CD4-positive, alpha-beta T cell treated with Interleukin-4 for 4 hours (primary cell): ENCODE results near the gene CACNA1B.
"Not testable (repeated sequence)": the region's sequence is repeated elsewhere in the genome, so short reads cannot be mapped to it uniquely, and the experiment has no call there.

ENCODE experiments used
- DNase-seq: peaks from one replicate; pipeline ENCODE4 v3.0.0-alpha.2; 2020

The CACNA1B gene

GRCh38 chr9:138104251-138105122 is 226.9 kb downstream of the CACNA1B start:
- no peak for DNase-seq

GRCh38 chr9:138105123-138105415 is 227.5 kb downstream of the CACNA1B start:
- no peak for DNase-seq

GRCh38 chr9:138105561-138106505 is 228.3 kb downstream of the CACNA1B start:
- DNase-seq, result no peak

GRCh38 chr9:138107039-138107438 is 229.5 kb downstream of the CACNA1B start:
- not testable (repeated sequence) for DNase-seq

GRCh38 chr9:138111607-138112006 is 234.0 kb downstream of the CACNA1B start:
- DNase-seq, result no peak

GRCh38 chr9:138112090-138112748 is 234.6 kb downstream of the CACNA1B start:
- no peak for DNase-seq

GRCh38 chr9:138112791-138113600 is 235.4 kb downstream of the CACNA1B start:
- no peak for DNase-seq

- DNase-seq, result not testable (repeated sequence)
These were observed 236.2 kb downstream of the CACNA1B start for GRCh38 chr9:138113701-138114325.

GRCh38 chr9:138114501-138115245 is 237.1 kb downstream of the CACNA1B start:
- no peak for DNase-seq

- DNase-seq, result no peak
These were observed 237.9 kb downstream of the CACNA1B start for GRCh38 chr9:138115506-138115905.

GRCh38 chr9:138116521-138116920 is 238.9 kb downstream of the CACNA1B start:
- no peak for DNase-seq

GRCh38 chr9:138117101-138117750 is 239.6 kb downstream of the CACNA1B start:
- DNase-seq, result no peak

- no peak for DNase-seq
These were observed 240.3 kb downstream of the CACNA1B start for GRCh38 chr9:138117836-138118235.

GRCh38 chr9:138118601-138119071 is 241.1 kb downstream of the CACNA1B start:
- no peak for DNase-seq

GRCh38 chr9:138119202-138120027 is 241.8 kb downstream of the CACNA1B start:
- DNase-seq, result no peak

- no peak for DNase-seq
These were observed 242.5 kb downstream of the CACNA1B start for GRCh38 chr9:138120072-138120471.

GRCh38 chr9:138120511-138121437 is 243.2 kb downstream of the CACNA1B start:
- no peak for DNase-seq

GRCh38 chr9:138121438-138122050 is 244.0 kb downstream of the CACNA1B start:
- DNase-seq, result no peak
